ENCODE results near the gene PDZD2. TPM values are rescaled to one million over a fixed set of nuclear protein-coding genes. Genes with fewer than 3 reads are reported as not detected.

Gene PDZD2
- total and polyA plus RNA-seq, 12 donors, result 2.2 to 10.3 (median 5.0) TPM

- DNase-seq, result no peak
- TF ChIP-seq POLR2A (IDR thresholded peaks at IDR 0.05) (no peak), CTCF (IDR thresholded peaks at IDR 0.05) (no peak)
- no peaks in the 10 kb centered on the region for H3K9me3 ChIP-seq (replicated peaks in 1 of 3)
- no peaks in the 10 kb centered on the region for H3K4me1 ChIP-seq (replicated peaks in 1 of 2)
- intact Hi-C loops (cut with DNase I), result loop anchor here in 1 of 2 donors (10.0 kb wide), 1 partner anchor 498 kb away; no protein-coding TSS in a partner anchor
- H3K27me3 ChIP-seq, result no peaks in the 10 kb centered on the region
- H3K4me3 ChIP-seq, result no peak overlapping the region
- 78 to 84% (median 81%) methylated on average over 4 of the region's 4 CpGs for WGBS, 4 donors
- no peaks in the 10 kb centered on the region for H3K36me3 ChIP-seq (replicated peaks in 1 of 2)
- no peak overlapping the region for H3K27ac ChIP-seq
These were observed 443.8 kb downstream of the PDZD2 start for GRCh38 chr5:32082701-32083100.

GRCh38 chr5:32083981-32084430, 445.1 kb downstream of the PDZD2 start:
- no peaks in the 10 kb centered on the region for H3K27me3 ChIP-seq
- no peaks in the 10 kb centered on the region for H3K36me3 ChIP-seq (replicated peaks in 1 of 2)
- no peak overlapping the region for H3K4me3 ChIP-seq
- WGBS, 4 donors, result 72 to 90% (median 82%) methylated on average over 8 to 10 of the region's 10 CpGs
- no peak for DNase-seq
- no peak for TF ChIP-seq CTCF (IDR thresholded peaks at IDR 0.05)
- no peak for TF ChIP-seq POLR2A (IDR thresholded peaks at IDR 0.05)
- no peaks in the 10 kb centered on the region for H3K4me1 ChIP-seq (replicated peaks in 1 of 2)
- intact Hi-C loops (cut with DNase I), result loop anchor here in 1 of 2 donors (10.0 kb wide), 1 partner anchor 499 kb away; no protein-coding TSS in a partner anchor
- H3K9me3 ChIP-seq (replicated peaks in 1 of 3), result no peaks in the 10 kb centered on the region
- H3K27ac ChIP-seq, result no peak overlapping the region

GRCh38 chr5:32087086-32088082, 448.5 kb downstream of the PDZD2 start:
- intact Hi-C loops (cut with DNase I), result loop anchor here in 1 of 2 donors (10.0 kb wide), 1 partner anchor 503 kb away; no protein-coding TSS in a partner anchor
- Histone ChIP-seq H3K36me3 (replicated peaks in 1 of 2) (no peaks in the 10 kb centered on the region), H3K27me3 (no peaks in the 10 kb centered on the region), H3K4me1 (replicated peaks in 1 of 2) (no peaks in the 10 kb centered on the region), H3K9me3 (replicated peaks in 1 of 3) (no peaks in the 10 kb centered on the region), H3K27ac (no peak overlapping the region), H3K4me3 (no peak overlapping the region)
- no peak for DNase-seq
- TF ChIP-seq CTCF (IDR thresholded peaks at IDR 0.05) (no peak), POLR2A (IDR thresholded peaks at IDR 0.05) (no peak)
- 86 to 93% (median 91%) methylated on average over 9 to 24 of the region's 24 CpGs for WGBS, 4 donors

GRCh38 chr5:32088214-32088613, 449.3 kb downstream of the PDZD2 start:
- H3K36me3 ChIP-seq (replicated peaks in 1 of 2), result no peaks in the 10 kb centered on the region
- 92 to 93% (median 92%) methylated on average over 11 to 12 of the region's 12 CpGs for WGBS, 4 donors

More at GRCh38 chr5:32088214-32088613, 449.3 kb downstream of the PDZD2 start:
- TF ChIP-seq CTCF (IDR thresholded peaks at IDR 0.05) (no peak), POLR2A (IDR thresholded peaks at IDR 0.05) (no peak)
- Histone ChIP-seq H3K4me3 (no peak overlapping the region), H3K27me3 (no peaks in the 10 kb centered on the region), H3K9me3 (replicated peaks in 1 of 3) (no peaks in the 10 kb centered on the region), H3K27ac (no peak overlapping the region), H3K4me1 (replicated peaks in 1 of 2) (peaks cover 0 to 4% of the 10 kb centered on the region in 2 donors)
- intact Hi-C loops (cut with DNase I), result loop anchor here in 1 of 2 donors (10.0 kb wide), 1 partner anchor 503 kb away; no protein-coding TSS in a partner anchor
- DNase-seq, result no peak
